Activated CD4-positive, CD25-positive, alpha-beta regulatory T cell (primary cell): ENCODE measurements around the gene RETREG2.
A peak's percentile ranks its signal among the peaks of the same experiment; 100 is the strongest.

Experiments
- DNase-seq, 4 experiments: peaks; one replicate each; lab custom pipeline; 2025; lab: John Stamatoyannopoulos, UW

The RETREG2 gene

GRCh38 chr2:219214141-219214540 lies 36.1 kb downstream of the RETREG2 start:
- no peak for DNase-seq

GRCh38 chr2:219214786-219215185 lies 36.7 kb downstream of the RETREG2 start:
- DNase-seq, result no peak

GRCh38 chr2:219215871-219216534 lies 37.9 kb downstream of the RETREG2 start:
- no peak for DNase-seq

GRCh38 chr2:219216535-219216915 lies 38.5 kb downstream of the RETREG2 start:
- no peak for DNase-seq

GRCh38 chr2:219218217-219218731 lies 40.2 kb downstream of the RETREG2 start:
- no peak for DNase-seq

- DNase-seq, result peak; percentile 50 to 72 (median 66)
Observed at GRCh38 chr2:219218732-219219701, 40.9 kb downstream of the RETREG2 start, which contains the start of gene ABCB6. Gene ABCB6 (minus strand): TSS chr2:219218958. CDS start chr2:219218673, 285 bp downstream.

GRCh38 chr2:219219784-219220532 lies 41.9 kb downstream of the RETREG2 start:
- DNase-seq, result no peak

GRCh38 chr2:219220652-219221402 lies 42.8 kb downstream of the RETREG2 start:
- no peak for DNase-seq

- DNase-seq, result no peak
Observed at GRCh38 chr2:219221957-219222518, 44.0 kb downstream of the RETREG2 start.

- no peak for DNase-seq
Observed at GRCh38 chr2:219223831-219224610, 45.9 kb downstream of the RETREG2 start.

GRCh38 chr2:219225350-219225749 lies 47.3 kb downstream of the RETREG2 start:
- DNase-seq, result no peak

GRCh38 chr2:219228041-219228910 lies 50.2 kb downstream of the RETREG2 start:
- no peak for DNase-seq

- DNase-seq, result no peak
Observed at GRCh38 chr2:219228911-219229304, 50.8 kb downstream of the RETREG2 start.

- DNase-seq, result peak; percentile 90 to 96 (median 94)
Observed at GRCh38 chr2:219229305-219230058, 51.4 kb downstream of the RETREG2 start, which contains the start of the genes ANKZF1 and ATG9A. Gene ANKZF1 (plus strand): TSS chr2:219229806. CDS start chr2:219230258, 452 bp downstream. Gene ATG9A (minus strand): TSS chr2:219229636. CDS start chr2:219228024, 1,612 bp downstream.

- no peak for DNase-seq
Observed at GRCh38 chr2:219230059-219230540, 52.0 kb downstream of the RETREG2 start.

GRCh38 chr2:219234331-219234730 lies 56.3 kb downstream of the RETREG2 start:
- DNase-seq, result no peak
